Activated CD4-positive, CD25-positive, alpha-beta regulatory T cell (primary cell): ENCODE results near the gene ANXA10.
"Not testable (repeated sequence)": the region's sequence is repeated elsewhere in the genome, so short reads cannot be mapped to it uniquely, and the experiment has no call there.

ENCODE experiments used
- DNase-seq, 4 experiments: peaks; one replicate each; lab custom pipeline; 2025; lab: John Stamatoyannopoulos, UW

The ANXA10 gene

DNA sequence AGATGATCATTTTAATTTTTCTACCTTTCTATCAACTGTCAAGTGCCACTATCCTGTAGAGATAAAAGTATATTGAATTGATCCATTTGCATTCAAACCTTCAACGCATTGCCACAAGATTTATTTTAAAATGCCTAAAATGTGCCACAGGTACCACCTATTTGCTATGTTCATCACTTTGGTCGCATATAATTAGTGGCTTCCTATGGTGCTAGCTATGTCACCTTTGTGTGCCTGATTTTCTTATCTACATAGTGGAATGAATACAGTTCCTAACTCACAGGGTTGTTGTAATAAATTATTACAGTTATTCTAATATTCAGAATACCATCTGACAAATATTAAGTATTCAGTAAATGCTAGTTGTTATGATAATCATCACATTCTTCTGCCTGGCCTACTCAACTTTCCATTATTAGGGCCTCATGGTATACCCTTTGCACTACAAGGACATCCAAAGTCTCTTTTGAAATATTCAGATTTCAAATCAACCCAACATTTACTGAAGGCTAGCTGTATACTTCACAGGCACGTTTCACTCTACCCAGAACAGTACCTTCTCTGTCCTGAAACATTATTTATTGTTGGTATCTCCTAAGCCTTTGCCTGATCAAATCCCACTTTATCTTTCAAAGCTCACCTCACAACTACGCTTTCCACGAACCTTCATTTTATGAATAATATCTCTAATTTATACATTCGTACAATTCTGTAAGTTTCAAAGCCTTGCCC is 62.4 kb downstream of the ANXA10 start:
- DNase-seq = no peak

DNA sequence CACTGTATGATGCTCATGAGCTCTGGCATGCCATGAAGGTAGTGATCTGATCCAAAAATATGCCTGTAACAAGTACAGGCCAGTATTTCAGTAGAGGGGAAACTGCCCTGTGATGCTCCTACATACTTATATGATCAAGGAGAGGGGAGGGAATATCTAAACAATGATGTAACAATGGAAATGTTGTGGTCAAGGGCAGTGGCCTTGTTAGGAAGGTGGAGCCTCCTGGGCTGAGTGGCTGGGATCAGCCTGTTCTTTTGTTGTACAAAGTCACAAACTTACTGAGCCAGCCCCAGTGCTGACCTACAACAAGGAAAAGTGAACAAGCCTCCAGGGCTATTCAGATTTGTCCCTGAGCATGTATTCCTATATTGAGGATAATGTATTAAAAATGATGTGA is 70.3 kb downstream of the ANXA10 start:
- DNase-seq = no peak

DNA sequence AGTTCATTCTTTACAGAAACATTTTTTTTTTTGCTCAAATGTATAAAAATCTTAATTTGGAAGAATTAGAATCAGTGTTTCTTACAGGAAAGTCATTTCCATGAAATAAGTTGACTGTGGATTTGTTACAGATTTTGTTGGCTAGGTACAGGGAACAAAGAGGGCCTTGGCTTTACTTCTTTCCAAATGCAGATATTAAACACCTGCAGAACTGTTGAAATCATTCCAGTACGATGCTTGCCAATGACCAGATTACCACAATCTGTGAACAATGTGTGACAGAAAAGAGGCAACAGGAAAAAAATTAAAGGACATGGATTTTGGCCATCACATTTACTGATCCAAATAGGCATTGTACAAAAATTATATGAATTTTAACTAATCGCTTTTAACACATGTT is 70.8 kb downstream of the ANXA10 start:
- no peak for DNase-seq

DNA sequence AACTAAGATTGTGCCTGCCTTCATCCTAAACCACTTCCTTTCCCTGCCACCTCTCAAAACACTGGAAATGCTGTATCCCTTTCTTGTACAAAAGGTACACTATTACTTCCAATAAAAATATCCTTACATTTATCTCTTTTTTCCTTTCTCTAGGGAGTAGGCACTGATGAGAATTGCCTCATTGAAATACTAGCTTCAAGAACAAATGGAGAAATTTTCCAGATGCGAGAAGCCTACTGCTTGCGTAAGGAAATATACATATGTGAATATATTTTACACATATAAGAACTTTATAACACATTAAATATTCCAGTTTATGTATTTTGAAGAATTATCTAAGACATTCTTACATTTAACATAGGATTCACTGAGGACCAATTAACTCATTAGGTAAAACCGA is 71.7 kb downstream of the ANXA10 start:
- no peak for DNase-seq

DNA sequence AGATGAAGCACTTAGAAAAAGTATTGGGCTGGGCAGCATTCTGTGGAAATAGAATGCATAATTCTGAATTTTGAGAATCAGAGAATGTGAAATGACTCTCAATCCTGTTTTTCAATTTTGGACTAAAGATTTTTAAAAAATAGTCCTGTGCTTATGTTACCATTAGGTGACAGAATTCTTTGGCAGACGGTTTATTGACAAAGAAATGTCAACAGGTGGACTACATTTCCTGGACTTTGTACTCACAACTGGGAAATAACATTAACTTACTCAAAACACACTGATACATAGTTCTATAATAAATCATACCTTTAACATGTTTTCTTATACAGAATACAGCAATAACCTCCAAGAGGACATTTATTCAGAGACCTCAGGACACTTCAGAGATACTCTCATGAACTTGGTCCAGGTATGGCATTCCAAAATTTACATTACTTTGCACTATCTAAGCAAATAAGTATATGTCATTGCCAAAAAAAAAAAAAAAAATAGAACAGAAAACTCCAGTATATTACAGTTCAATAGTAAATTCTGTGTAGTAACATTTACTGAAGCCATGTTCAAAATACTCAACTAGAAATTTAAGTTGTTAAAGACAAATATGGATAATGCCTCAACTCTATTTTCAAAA is 72.7 kb downstream of the ANXA10 start:
- DNase-seq = no peak

DNA sequence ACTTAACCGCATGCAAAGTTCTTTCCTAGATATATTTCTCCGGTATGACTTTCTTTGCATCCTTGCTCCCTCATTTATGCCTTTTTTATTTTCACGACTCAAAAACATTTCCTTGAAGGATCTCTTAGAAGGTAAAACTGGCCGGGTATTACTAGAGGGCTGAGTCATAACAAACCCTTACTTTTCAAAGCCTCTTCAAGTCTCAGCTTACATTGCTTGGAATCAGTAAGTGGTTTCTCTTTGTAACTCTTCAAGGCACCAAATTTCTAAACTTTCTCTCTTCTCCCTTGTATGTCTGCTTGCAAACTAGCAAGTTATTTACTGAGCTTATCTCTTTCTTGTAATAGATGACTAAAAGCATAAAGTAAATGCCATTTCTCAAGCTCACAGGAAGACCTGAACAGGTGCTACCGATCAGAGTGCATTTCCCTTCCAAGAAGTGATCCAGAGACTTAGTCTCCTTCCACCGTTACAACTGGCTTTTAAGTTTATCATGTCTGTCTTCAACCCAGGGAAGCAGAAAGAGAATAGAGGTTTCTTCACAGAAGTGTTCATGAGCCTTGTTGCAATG is 75.5 kb downstream of the ANXA10 start:
- DNase-seq = no peak

DNA sequence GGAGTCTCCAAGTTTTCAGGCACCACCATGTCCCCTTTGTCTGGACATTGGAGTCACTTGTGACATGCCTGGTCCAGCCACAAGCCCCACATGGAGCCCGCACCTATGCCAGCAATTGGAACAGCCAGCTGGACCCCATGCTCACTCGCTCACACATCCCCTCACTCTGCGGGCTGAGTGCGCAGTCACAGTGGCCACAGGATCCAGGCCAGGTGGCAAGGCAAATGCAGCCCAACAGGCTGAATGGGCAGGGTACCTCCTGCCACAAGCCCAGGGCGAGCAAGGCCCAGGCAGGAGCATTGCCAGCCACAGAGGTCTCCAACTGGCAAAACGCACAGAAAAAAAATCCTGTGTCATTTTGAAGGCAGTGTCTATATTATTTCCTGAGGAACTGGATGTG is 82.0 kb downstream of the ANXA10 start:
- DNase-seq = no peak

DNA sequence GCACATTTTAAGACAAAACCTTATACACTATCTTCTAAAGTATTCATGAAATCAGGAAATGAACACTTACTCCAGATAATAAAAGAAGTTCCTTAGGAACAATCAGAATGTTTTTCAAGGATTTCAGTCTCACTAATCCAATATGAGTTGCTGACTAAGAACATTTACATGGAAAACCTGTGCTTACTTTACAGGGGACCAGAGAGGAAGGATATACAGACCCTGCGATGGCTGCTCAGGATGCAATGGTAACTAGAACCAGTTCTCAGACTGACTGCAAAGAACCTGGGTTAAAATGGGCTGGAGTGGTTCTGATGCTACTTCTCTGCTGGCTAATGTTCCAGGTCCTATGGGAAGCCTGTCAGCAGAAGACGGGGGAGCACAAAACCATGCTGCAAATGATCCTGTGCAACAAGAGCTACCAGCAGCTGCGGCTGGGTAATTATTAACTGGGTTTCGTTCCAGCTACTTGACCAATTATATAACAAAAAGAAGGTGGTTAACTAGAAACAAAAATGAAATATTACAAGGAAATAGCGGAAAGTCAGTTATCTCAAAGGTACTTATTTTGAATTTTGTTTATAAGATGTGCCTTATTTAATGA is 85.3 kb downstream of the ANXA10 start:
- DNase-seq = no peak

DNA sequence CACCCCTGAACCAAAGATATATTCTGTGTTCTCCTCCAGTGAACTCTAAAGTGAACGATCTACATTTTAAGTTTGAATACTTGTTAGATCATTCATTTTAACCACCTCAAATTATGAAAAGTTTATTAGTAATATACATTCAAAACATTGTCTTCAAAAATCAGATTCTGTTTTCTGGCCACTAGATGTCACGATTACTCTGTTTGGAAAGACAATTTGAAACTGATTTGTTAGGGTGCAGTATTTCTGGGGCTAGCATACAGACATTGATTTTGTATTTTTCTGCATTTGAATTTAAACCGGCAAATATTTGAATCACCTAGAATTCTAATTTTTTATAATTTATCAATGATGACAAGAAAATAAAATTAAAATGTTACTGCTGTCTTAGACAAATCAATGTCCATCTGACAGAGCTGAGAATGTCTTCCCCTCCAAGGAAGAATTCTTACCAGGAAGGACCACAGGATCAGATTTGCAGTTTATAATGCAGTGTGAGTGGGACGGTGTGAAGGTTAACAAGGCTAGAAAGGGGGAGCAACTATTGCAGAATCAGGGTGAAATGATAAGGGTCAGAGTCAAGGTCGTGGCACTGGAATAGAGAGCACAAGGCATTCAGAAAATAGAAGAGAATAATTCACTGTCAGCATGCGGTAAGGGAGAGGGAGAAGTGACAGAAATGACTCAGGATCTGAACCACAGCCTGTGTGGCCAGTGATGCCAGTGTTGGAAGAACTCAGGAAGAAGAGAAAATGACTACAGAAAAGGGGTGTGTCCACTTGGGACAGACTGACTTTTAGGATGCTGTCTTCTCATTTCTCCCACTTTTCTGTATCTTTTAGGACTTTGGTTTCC is 91.6 kb downstream of the ANXA10 start:
- no peak for DNase-seq

DNA sequence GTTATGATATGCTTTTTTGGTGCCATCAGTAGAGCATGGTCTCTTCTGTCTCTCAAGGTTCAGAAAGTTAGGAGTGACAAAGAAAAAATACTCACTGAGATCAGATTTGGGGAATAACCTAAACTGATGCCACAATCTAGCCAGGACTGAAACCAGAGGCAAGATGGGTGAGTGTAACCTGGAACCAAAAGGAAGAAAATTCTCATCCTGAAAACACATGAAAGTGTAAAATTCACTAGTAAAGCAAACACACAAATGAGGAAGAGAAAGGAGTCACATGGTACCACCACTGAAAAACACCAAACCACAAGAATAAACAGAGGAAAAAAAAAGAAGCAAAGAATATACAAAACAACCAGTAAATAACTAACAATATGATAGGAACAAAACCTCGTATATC is 96.4 kb downstream of the ANXA10 start:
- DNase-seq = no peak

DNA sequence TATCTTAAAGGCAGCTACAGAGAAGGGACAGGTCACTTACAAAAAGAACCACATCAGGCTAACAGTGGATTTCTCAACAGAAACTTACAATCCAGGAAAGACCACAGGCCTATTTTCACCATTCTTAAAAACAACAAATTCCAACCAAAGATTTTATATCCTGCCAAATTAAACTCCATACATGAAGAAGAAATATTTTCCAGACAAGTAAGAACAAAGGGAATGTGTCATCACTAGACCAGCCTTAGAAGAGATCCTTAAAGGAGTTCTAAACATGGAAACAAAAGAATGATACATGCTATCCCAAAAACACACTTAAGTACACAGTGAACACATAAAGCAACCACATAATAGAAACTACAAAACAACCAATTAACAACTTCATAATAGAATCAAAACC is 105.6 kb downstream of the ANXA10 start:
- DNase-seq = no peak

DNA sequence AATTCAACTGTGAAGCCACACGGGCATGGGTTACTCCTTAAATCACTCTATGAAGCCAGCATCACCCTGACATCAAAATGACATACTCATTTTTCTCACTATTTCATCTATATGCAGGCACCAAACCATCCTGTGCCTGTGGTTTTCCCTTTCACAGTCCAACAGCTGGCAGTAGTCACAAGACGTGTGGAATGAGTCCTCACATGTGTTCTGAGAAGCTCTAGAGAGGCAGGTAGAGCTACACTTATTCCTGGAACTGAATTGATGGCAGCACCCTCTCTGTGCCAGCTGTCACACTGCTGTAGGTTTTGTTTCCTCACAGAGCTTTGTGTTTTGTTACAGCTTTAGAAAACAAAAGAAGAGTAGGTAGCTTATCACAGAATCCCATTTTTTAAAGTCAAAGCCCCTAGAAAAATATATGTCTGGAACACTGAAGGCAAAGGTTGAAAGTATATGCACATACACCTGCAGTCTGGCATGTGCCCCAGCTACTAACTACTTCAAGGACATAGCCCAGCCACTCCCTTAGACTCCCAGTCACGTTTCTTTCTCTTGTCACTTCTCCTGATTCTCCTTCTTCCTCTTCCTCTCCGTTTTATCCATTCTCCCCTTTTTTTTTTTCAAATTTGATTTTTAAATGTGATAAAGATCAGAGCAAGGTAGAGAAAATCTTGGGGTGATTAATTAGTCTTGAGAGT is 107.1 kb downstream of the ANXA10 start:
- DNase-seq = no peak

DNA sequence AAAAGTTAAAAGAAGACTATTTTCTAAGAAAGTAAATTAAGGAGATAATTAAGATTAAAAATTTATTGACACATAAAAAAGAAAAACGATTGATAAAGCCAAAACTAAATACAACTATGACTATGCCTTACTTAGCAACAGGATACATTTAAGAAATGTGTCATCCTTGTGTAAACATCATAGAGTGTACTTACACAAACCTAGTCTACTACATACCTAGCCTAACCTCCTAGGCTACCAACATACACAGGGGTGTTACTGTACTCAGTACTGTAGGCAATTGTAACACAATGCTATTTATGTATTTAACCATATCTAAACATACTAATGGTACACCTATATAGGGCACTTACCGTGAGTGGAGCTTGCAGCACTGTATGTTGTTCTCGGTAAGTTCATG is 108.3 kb downstream of the ANXA10 start:
- no peak for DNase-seq

DNA sequence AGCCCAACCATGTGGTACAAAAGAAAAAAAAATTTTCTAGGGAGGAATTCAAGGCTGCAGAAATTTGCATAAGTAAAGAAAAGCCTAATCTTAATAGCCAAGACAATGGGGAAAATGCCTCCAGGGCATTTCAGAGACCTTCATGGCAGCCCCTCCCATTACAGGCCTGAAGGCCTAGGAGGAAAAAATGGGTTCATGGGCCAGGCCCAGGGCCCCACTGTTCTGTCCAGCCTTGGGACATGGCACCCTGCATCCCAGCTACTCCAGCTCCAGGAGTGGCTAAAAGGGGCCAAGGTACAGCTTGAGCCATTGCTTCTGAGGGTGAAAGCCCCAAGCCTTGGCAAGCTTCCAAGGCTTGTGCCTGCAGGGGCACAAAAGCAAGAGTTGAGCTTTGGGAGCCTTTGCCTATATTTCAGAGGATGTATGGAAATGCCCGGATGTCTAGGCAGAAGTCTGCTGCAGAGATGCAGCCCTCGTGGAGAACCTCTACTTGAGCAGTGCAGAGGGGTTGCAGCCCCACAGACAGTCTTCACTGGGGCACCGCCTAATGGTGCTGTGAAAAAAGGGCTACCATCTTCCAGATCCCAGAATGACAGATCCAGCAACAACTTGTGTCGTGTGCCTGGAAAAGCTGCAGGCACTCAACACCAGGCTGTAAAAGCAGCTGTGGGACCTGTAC is 111.0 kb downstream of the ANXA10 start:
- no peak for DNase-seq

DNA sequence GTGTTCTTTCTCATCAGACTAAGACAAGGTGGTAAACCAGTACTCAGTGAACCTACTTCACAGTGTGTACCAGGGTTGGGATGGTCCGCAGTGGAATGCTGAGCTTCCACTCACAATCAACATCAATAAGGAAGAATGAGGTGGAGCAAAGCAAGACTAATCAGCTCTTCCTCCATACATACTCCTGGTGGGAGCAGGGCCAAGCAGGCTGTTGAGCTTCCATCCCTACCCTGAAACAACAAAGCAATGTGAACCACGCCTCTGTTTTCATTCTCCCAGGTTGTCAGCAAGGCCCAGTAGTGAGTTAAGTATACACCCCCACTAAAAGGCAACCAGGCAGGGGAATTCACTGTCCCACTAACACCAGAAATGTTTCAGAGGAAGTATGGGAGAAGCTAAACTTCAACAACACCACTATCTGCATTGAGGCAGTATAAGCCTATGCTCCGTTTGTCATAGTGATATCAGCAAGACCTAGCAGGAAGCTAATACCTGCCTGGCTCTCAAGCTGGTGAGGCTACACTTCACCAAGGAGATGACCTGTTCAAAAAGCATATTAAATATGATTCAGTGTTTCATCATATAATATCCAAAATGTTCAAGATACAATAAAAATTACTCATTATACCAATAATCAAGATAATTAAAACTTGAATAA is 116.7 kb downstream of the ANXA10 start:
- DNase-seq = no peak

DNA sequence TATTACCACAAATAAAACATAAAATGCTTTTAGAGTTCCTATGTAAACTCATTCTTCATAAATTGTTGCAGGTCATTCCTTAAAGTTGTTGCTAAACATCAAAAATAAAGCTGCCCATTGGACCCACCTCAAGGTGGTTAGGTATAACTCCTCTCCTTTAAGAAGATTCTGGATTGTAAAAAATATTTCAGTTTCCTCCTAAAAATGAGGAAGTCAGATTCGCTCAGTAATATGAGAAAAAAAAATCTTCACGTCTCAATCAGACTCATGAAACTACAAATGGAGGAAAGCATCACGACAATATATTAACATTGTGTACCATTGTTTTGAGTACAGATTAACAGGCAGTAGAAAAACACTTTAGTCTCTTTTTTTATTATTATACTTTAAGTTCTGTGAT is 120.3 kb downstream of the ANXA10 start:
- DNase-seq = no peak

DNA sequence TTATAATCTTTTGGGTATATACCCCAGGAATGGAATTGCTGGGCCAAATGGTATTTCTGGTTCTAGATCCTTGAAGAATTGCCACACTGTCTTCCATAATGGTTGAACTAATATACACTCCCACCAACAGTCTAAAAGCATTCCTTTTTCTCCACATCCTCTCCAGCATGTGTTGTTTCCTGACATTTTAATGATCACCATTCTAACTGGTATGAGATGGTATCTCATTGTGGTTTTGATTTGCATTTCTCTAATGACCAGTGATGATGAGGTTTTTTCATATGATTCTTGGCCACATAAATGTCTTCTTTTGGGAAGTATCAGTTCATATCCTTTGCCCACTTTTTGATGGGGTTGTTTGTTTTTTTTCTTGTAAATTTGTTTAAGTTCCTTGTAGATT is 121.2 kb downstream of the ANXA10 start:
- not testable (repeated sequence) for DNase-seq

DNA sequence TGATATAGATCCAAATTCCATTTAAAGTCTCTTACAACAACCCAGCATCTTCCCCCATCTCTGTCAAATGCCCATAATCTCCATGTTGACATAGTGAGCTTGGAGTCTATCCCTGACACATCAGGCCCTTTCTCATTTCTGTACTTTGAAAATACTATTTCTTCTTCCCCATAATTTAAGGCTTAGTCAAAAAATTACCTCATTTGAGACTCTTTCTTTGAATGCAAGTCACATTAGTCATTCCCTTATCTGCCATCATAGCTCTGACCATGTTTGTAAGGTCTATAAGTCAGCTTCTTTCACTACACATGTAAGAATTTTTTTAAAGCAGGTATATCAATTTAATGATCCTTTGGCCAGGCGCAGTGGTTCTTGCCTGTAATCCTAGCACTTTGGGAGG is 126.3 kb downstream of the ANXA10 start:
- no peak for DNase-seq

DNA sequence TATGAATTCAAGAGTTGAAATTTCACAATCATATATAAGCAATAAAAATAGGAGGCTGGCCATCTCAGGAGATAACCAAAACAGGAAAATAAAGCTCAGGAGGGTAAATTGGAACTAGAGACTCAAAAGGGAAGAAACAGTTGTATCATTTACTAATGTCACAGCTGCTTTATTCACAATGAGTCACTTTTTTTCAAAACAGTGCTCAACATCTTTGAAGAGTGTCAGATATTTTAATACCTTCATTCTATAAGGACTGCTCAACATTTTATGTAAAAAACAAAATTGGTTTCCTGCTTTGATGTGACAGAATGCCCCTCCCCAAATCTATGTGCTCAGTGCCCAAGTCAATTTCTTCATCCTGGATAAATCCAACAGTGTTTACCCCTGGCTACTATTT is 128.6 kb downstream of the ANXA10 start:
- DNase-seq = no peak

DNA sequence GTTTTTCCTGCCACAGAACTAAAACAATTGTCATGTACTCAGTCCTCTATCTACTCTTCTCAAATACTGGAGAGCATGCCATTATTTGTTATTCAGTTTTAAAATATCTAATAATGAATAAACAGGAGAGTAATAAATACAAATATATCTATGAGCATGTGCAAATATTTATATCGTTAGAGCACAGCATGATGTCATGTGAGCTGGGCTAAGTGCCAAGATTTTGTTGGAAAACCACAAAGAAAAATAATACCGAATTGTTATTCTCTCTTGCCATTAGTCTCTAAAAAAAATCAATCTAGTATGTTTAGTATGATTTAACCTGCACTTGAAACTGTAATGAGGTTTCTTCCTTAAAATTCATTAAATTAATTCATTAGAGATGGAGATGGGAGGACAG is 129.0 kb downstream of the ANXA10 start:
- no peak for DNase-seq
